Esophagus muscularis mucosa (tissue), 4 donors: ENCODE measurements around the gene PECR. TPM values are rescaled to one million over a fixed set of nuclear protein-coding genes. Genes with fewer than 3 reads are reported as not detected.
A peak's percentile ranks its signal among the peaks of the same experiment; 100 is the strongest.

Experiments
- DNase-seq: peaks from one replicate; pipeline ENCODE4 v3.0.0-alpha.2; 2017; ENCODE audit errors: extremely low spot score
- H3K27ac ChIP-seq, 4 donors: fragments of 200-600 bp; sonication (generic); replicated peaks in 1 of 4; 1 replicate in 3 of 4; 2 replicates in 1 of 4; pipeline ENCODE4 v1.5.1; 2016 to 2019; ENCODE audit warnings: mild to moderate bottlenecking in 1 of 4
- H3K27me3 ChIP-seq, 4 donors: fragments of 200-600 bp; sonication (generic); one replicate each; pipeline versions ENCODE4 v1.5.1 to v1.6.0; 2016 to 2019
- H3K36me3 ChIP-seq, 4 donors: fragments of 200-600 bp; sonication (generic); one replicate each; pipeline ENCODE4 v1.5.1; 2016 to 2019
- H3K4me1 ChIP-seq, 4 donors: fragments of 200-600 bp; sonication (generic); one replicate each; pipeline ENCODE4 v1.5.1; 2016 to 2019
- H3K4me3 ChIP-seq, 4 donors: fragments of 200-600 bp; sonication (generic); 1 replicate in 2 of 4; 2 replicates in 2 of 4; pipeline ENCODE4 v1.5.1; 2016 to 2019; ENCODE audit warnings: mild to moderate bottlenecking in 4 of 4, moderate library complexity in 1 of 4
- H3K9me3 ChIP-seq, 4 donors: fragments of 200-600 bp; sonication (generic); 1 replicate in 3 of 4; 2 replicates in 1 of 4; pipeline ENCODE4 v1.5.1; 2016 to 2019
- CTCF ChIP-seq, 3 experiments: fragments of 200-600 bp in 2 of 3; fragments of 450-650 bp in 1 of 3; sonication (generic) in 2 of 3; IDR thresholded peaks; one replicate each; pipeline ENCODE4 v1.5.1; 2017 to 2019; ENCODE audit warnings: antibody characterized with exemption in 3 of 3, mild to moderate bottlenecking in 2 of 3, moderate library complexity in 1 of 3
- EP300 ChIP-seq: sonication (generic); formaldehyde crosslinking; IDR thresholded peaks from one replicate; pipeline ENCODE4 v1.6.1; 2017; ENCODE audit warnings: antibody characterized with exemption
- POLR2A ChIP-seq: fragments of 450-650 bp; IDR thresholded peaks from one replicate; pipeline ENCODE4 v1.6.1; 2017; ENCODE audit warnings: antibody characterized with exemption, moderate library complexity, mild to moderate bottlenecking, low read depth
- POLR2AphosphoS5 ChIP-seq, 2 donors: sonication (generic); formaldehyde crosslinking; IDR thresholded peaks; one replicate each; pipeline ENCODE4 v1.6.1; 2017; ENCODE audit warnings: antibody characterized with exemption in 2 of 2
- WGBS: methylation state at CpG from one replicate; pipeline ENCODE4 v1.1.5; 2018; 5-methylcytosine and 5-hydroxymethylcytosine counted together
- intact Hi-C: fragments of 100-400 bp; cut with DNase I; formaldehyde crosslinking; loops from one replicate; pipeline ENCODE4 v1.15.1; 2023
- total RNA-seq, 4 donors: library from RNA; depleted of rRNA; stranded (reverse); fragments of >200 nt; gene quantifications; one replicate each; pipeline versions ENCODE4 v1.1.0 to v1.2.1, GENCODE V29; 2016

The PECR gene
- total RNA-seq, 4 donors from 2014 or later: 3.3 to 14.8 (median 10.0) TPM

GRCh38 chr2:216014986-216015385, 66.6 kb downstream of the PECR start:
- no peak for DNase-seq
- TF ChIP-seq CTCF (IDR thresholded peaks at IDR 0.05): no peak
- TF ChIP-seq POLR2A: no peak
- no peak for TF ChIP-seq POLR2AphosphoS5 (IDR thresholded peaks at IDR 0.05)
- TF ChIP-seq EP300: no peak
- Histone ChIP-seq H3K9me3 (no peaks in the 10 kb centered on the region), H3K4me3 (no peak overlapping the region), H3K27ac (no peak overlapping the region), H3K27me3 (no peaks in the 10 kb centered on the region), H3K36me3 (no peaks in the 10 kb centered on the region), H3K4me1 (peaks cover 7 to 17% (median 16%) of the 10 kb centered on the region in 4 donors)
- intact Hi-C loops: no loop called here
- WGBS: 86% methylated on average over 23 of the region's 23 CpGs

GRCh38 chr2:216014006-216014405, 67.6 kb downstream of the PECR start:
- peak overlapping the region in 3 of 4 donors; percentile 64 to 83 (median 68) for H3K4me3 ChIP-seq
- WGBS: 93% methylated on average over 8 of the region's 8 CpGs
- peak; percentile 37 for DNase-seq
- TF ChIP-seq CTCF (IDR thresholded peaks at IDR 0.05) (no peak), POLR2AphosphoS5 (IDR thresholded peaks at IDR 0.05) (no peak), POLR2A (no peak), EP300 (no peak)
- intact Hi-C loops: no loop called here
- H3K9me3 ChIP-seq: no peaks in the 10 kb centered on the region
- no peaks in the 10 kb centered on the region for H3K27me3 ChIP-seq
- peaks cover 7 to 17% (median 16%) of the 10 kb centered on the region in 4 donors for H3K4me1 ChIP-seq
- H3K27ac ChIP-seq: no peak overlapping the region
- no peaks in the 10 kb centered on the region for H3K36me3 ChIP-seq

GRCh38 chr2:216013080-216013909, 68.3 kb downstream of the PECR start, which contains the start of gene MREG:
Gene MREG (minus strand): TSS chr2:216013551. CDS start chr2:216013327, 224 bp downstream.
- DNase-seq: peak; percentile 92
- H3K9me3 ChIP-seq: no peaks in the 10 kb centered on the region
- peaks cover 7 to 17% (median 16%) of the 10 kb centered on the region in 4 donors for H3K4me1 ChIP-seq
- intact Hi-C loops: no loop called here
- H3K4me3 ChIP-seq: peak within 1 kb of the TSS; percentile 64 to 83 (median 66)
- TF ChIP-seq EP300 (no peak), CTCF (IDR thresholded peaks at IDR 0.05) (peak; percentile 55 to 81 (median 68)), POLR2A (no peak), POLR2AphosphoS5 (IDR thresholded peaks at IDR 0.05) (peak in 1 of 2 donors; percentile 21)
- no peaks in the 10 kb centered on the region for H3K36me3 ChIP-seq
- H3K27ac ChIP-seq: peak within 1 kb of the TSS in 2 of 4 donors; percentile 44 to 46
- H3K27me3 ChIP-seq: no peaks in the 10 kb centered on the region
- WGBS: under 1% methylated on average over 64 of the region's 70 CpGs

- H3K4me3 ChIP-seq: peak overlapping the region; percentile 64 to 83 (median 66)
- H3K9me3 ChIP-seq: no peaks in the 10 kb centered on the region
- DNase-seq: peak; percentile 66
- intact Hi-C loops: no loop called here
- H3K27ac ChIP-seq: peak overlapping the region in 2 of 4 donors; percentile 44 to 46
- no peaks in the 10 kb centered on the region for H3K27me3 ChIP-seq
- H3K4me1 ChIP-seq: peaks cover 7 to 17% (median 16%) of the 10 kb centered on the region in 4 donors
- TF ChIP-seq CTCF (IDR thresholded peaks at IDR 0.05) (no peak), POLR2A (no peak), EP300 (no peak), POLR2AphosphoS5 (IDR thresholded peaks at IDR 0.05) (no peak)
- H3K36me3 ChIP-seq: no peaks in the 10 kb centered on the region
- WGBS: 11% methylated on average over 6 of the region's 6 CpGs
Observed at GRCh38 chr2:216012830-216013079, 68.9 kb downstream of the PECR start.
